K562 (cell line): ENCODE results near the gene VTN. TPM values are rescaled to one million over a fixed set of nuclear protein-coding genes. Genes with fewer than 3 reads are reported as not detected.

Experiments
- ATAC-seq: fragments of 200-7000 bp; cut with Tn5 transposase; 3 replicates; pipeline ENCODE4 v1.9.1; 2020; ENCODE audit warnings: moderate library complexity
- BruUV-seq: library from RNA; stranded (reverse); fragments of 400-500 nt; replicated peaks from 2 replicates; lab custom pipeline; 2021; lab: Mats Ljungman, UMichigan
- CTCF ChIA-PET: fragments of 300-600 bp; formaldehyde crosslinking; extraction: SDS; loops from one replicate; lab custom pipeline; 2021; ENCODE audit warnings: low intra/inter-chr PET ratio; lab: Yijun Ruan, JAX
- POLR2A ChIA-PET: fragments of 300-600, 350-650 bp; sonication (Branson Sonifier 250); formaldehyde crosslinking; extraction: SDS; loops from one replicate; lab custom pipeline; 2021; ENCODE audit warnings: antibody characterized with exemption, inconsistent platforms; lab: Yijun Ruan, JAX
- DNase-seq, 4 experiments: peaks; one replicate each; pipeline versions ENCODE4 v3.0.0 to v3.0.0-alpha.2; 2011 to 2018; ENCODE audit warnings: low spot score in 3 of 4, mixed read lengths in 3 of 4; ENCODE audit errors: extremely low read depth in 1 of 4
- FAIRE-seq: peaks from 2 replicates; lab custom pipeline; 2011; peaks lifted over from hg19 to GRCh38; lab: Jason Lieb, UNC
- H2AFZ ChIP-seq: 2 replicates; pipeline ENCODE4 v1.6.0; 2011; ENCODE audit warnings: low read depth, low read length, control low read depth, inconsistent platforms
- H3K27ac ChIP-seq: fragments of 200-600 bp; 3 replicates; pipeline ENCODE4 v1.8.0; 2011; ENCODE audit warnings: low read depth, mild to moderate bottlenecking, control low read depth, inconsistent platforms, low read length, moderate library complexity, mixed read lengths; ENCODE audit errors: extremely low read depth
- H3K27me3 ChIP-seq, 2 experiments: fragments of 300-600 bp in 1 of 2; 2 replicates in 1 of 2; 3 replicates in 1 of 2; pipeline versions ENCODE4 v1.6.0 to v1.8.0; 2011; ENCODE audit warnings: inconsistent platforms in 2 of 2, low read length in 2 of 2, mild to moderate bottlenecking in 1 of 2, mixed read lengths in 1 of 2, moderate library complexity in 1 of 2; ENCODE audit not compliant: control insufficient read depth in 2 of 2, insufficient read depth in 2 of 2
- H3K36me3 ChIP-seq: fragments of 300-600 bp; 3 replicates; pipeline ENCODE4 v1.8.0; 2011; ENCODE audit warnings: mild to moderate bottlenecking, low read length, inconsistent platforms; ENCODE audit not compliant: control insufficient read depth, insufficient read depth
- H3K4me1 ChIP-seq, 2 experiments: fragments of 200-600 bp in 1 of 2; replicated peaks in 1 of 2; 2 replicates in 1 of 2; 3 replicates in 1 of 2; pipeline versions ENCODE4 v1.5.1 to v1.8.0; 2011; ENCODE audit warnings: inconsistent platforms in 2 of 2, low read length in 2 of 2, mild to moderate bottlenecking in 1 of 2, mixed read lengths in 1 of 2, moderate library complexity in 1 of 2; ENCODE audit not compliant: control insufficient read depth in 2 of 2, insufficient read depth in 2 of 2
- H3K4me2 ChIP-seq: 2 replicates; pipeline ENCODE4 v1.6.1; 2011; ENCODE audit warnings: low read length, control low read depth, inconsistent platforms, mixed read lengths; ENCODE audit not compliant: insufficient read depth
- H3K4me3 ChIP-seq: fragments of 200-600 bp; sonication (generic), shearing (Covaris generic); 2 replicates; pipeline ENCODE4 v1.5.1; 2016; ENCODE audit warnings: control low read depth, inconsistent platforms
- H3K79me2 ChIP-seq: fragments of 200-600 bp; 3 replicates; pipeline ENCODE4 v1.8.0; 2011; ENCODE audit warnings: low read length, inconsistent platforms; ENCODE audit not compliant: control insufficient read depth, insufficient read depth
- H3K9ac ChIP-seq, 2 experiments: 2 replicates each; pipeline versions ENCODE4 v1.6.0 to v1.6.1; 2011; ENCODE audit warnings: low read depth in 2 of 2, low read length in 2 of 2, control low read depth in 1 of 2, inconsistent platforms in 1 of 2, mild to moderate bottlenecking in 1 of 2, mixed read lengths in 1 of 2; ENCODE audit not compliant: insufficient read depth in 1 of 2
- H3K9me1 ChIP-seq: one replicate; pipeline ENCODE4 v1.6.0; 2011; ENCODE audit warnings: inconsistent platforms, mild to moderate bottlenecking, low read length, moderate library complexity; ENCODE audit not compliant: control insufficient read depth, insufficient read depth
- H3K9me3 ChIP-seq: replicated peaks from 2 replicates; pipeline ENCODE4 v1.5.1; 2011; ENCODE audit warnings: low read depth, low read length, inconsistent platforms; ENCODE audit not compliant: control insufficient read depth, insufficient read depth
- H4K20me1 ChIP-seq: replicated peaks from 2 replicates; pipeline ENCODE4 v1.6.1; 2011; ENCODE audit warnings: low read length, inconsistent platforms, mixed read lengths; ENCODE audit not compliant: control insufficient read depth, insufficient read depth
- BRD9 ChIP-seq: fragments of 450-650 bp; IDR thresholded peaks from 2 replicates; pipeline ENCODE4 v1.6.1; 2018; ENCODE audit warnings: low read depth; ENCODE audit not compliant: partially characterized antibody
- POLR2A ChIP-seq: fragments of 450-650 bp; conservative IDR thresholded peaks from 2 replicates; pipeline ENCODE4 v1.6.1; 2016
- POLR2AphosphoS2 ChIP-seq: IDR thresholded peaks from 2 replicates; pipeline ENCODE4 v1.6.1; 2012; ENCODE audit warnings: low read length, improper control_type of control experiment
- POLR2G ChIP-seq: fragments of 200-400 bp; formaldehyde crosslinking; IDR thresholded peaks from 2 replicates; pipeline ENCODE4 v1.6.1; 2017; ENCODE audit warnings: low read depth, mild to moderate bottlenecking, antibody characterized with exemption, low read length, moderate library complexity
- POU5F1 ChIP-seq: fragments of 150-350 bp; IDR thresholded peaks from 2 replicates; pipeline ENCODE4 v1.6.1; 2014; ENCODE audit warnings: borderline replicate concordance, low read length, low read depth, mild to moderate bottlenecking; ENCODE audit not compliant: partially characterized antibody
- RBFOX2 ChIP-seq: fragments of 200-400 bp; formaldehyde crosslinking; IDR thresholded peaks from 2 replicates; pipeline ENCODE4 v1.6.1; 2017; ENCODE audit warnings: low read depth, mild to moderate bottlenecking, low read length, moderate library complexity
- SUPT5H ChIP-seq: fragments of 450-650 bp; IDR thresholded peaks from 2 replicates; pipeline ENCODE4 v1.6.1; 2016
- WGBS: fragments of 100-300 bp; shearing (Covaris generic); methylation state at CpG from one replicate; pipeline ENCODE4 v1.1.6; 2016; ENCODE audit warnings: low coverage, mixed read lengths; ENCODE audit not compliant: insufficient coverage; ENCODE audit errors: missing lambda C conversion rate; 5-methylcytosine and 5-hydroxymethylcytosine counted together
- in situ Hi-C: fragments of 300-500 bp; cut with MboI; formaldehyde crosslinking; loops from 4 replicates; pipeline ENCODE4 v1.15.0; 2018; ENCODE audit warnings: inconsistent platforms, mixed read lengths
- intact Hi-C: fragments of 100-400 bp; cut with micrococcal nuclease; formaldehyde crosslinking; loops from 2 replicates; pipeline ENCODE4 v1.14.2; 2022
- polyA plus RNA-seq, 8 experiments: library from polyadenylated mRNA; depleted of rRNA in 4 of 8; stranded (reverse) in 5 of 8; unstranded in 3 of 8; fragments of >200 nt; fragmentation: Nextera tagmentation in 2 of 8; fragmentation: Illumina TruSeq in 1 of 8; extraction: Ambion mirVana in 2 of 8; extraction: Trizol in 1 of 8; gene quantifications; 2 replicates each; pipeline versions ENCODE4 v1.2.1 to v1.2.3, GENCODE V29; 2011 to 2014; ENCODE audit warnings: inconsistent platforms in 1 of 8, missing spikeins in 1 of 8
- total RNA-seq, 7 experiments: library from RNA; depleted of rRNA in 6 of 7; stranded (reverse); fragments of >200 nt in 6 of 7; fragmentation: Illumina TruSeq in 2 of 7; extraction: Trizol in 2 of 7; gene quantifications; 2 replicates each; pipeline versions ENCODE4 v1.2.1 to v1.2.3, GENCODE V29; 2011 to 2021; ENCODE audit warnings: low replicate concordance in 1 of 7

The VTN gene
- total and polyA plus RNA-seq, 9 of the 15 experiments (the other 6 are each of a cell fraction or from before 2014, with no cell fraction given): 0.13 to 1.0 (median 0.29) TPM; not detected in 1

GRCh38 chr17:28345419-28346198 lies 24.5 kb downstream of the VTN start:
- no peaks in the 10 kb centered on the region; the same call in none of the 2 replicates for H4K20me1 ChIP-seq
- no peaks in the 10 kb centered on the region for H3K27me3 ChIP-seq
- TF ChIP-seq RBFOX2: peak; percentile 52
- peak; percentile 46; the same call in 1 of the 2 replicates for TF ChIP-seq POLR2A
- peak; percentile 31; the same call in 1 of the 2 replicates for TF ChIP-seq SUPT5H
- TF ChIP-seq POLR2G: peak; percentile 61
- 0 out of 2 replicates have a peak, but pooled peaks have one; percentile 17 for TF ChIP-seq POLR2AphosphoS2
- no peak for TF ChIP-seq BRD9
- no peak for TF ChIP-seq POU5F1
- no peak overlapping the region for H3K9ac ChIP-seq
- intact Hi-C loops (no loop called here), in situ Hi-C loops (no loop called here)
- WGBS: 87% methylated on average over 13 of the region's 13 CpGs
- no peaks in the 10 kb centered on the region for H3K9me3 ChIP-seq
- ChIA-PET POLR2A (interaction anchor here (0.6 to 4.2 kb wide), 6 partner anchors 9 to 30 kb away, joined by 3 to 44 read pairs (median 6); partner anchors contain the start of genes IFT20, POLDIP2 and TNFAIP1), CTCF (no interaction called here)
- peaks cover 2% of the 10 kb centered on the region for H3K9me1 ChIP-seq
- ATAC-seq (no peak), FAIRE-seq (no peak), DNase-seq (no peak)
- no TSS peak for BruUV-seq
- H3K27ac ChIP-seq: no peak overlapping the region
- H3K79me2 ChIP-seq: no peaks in the 10 kb centered on the region
- H3K36me3 ChIP-seq: peaks cover 92% of the 10 kb centered on the region
- no peak overlapping the region for H2AFZ ChIP-seq
- peaks cover 0 to 3% of the 10 kb centered on the region in 2 experiments; a peak in 1 of 5 replicates for H3K4me1 ChIP-seq
- H3K4me3 ChIP-seq: no peak overlapping the region
- no peak overlapping the region for H3K4me2 ChIP-seq
